MCF 10A (cell line): ENCODE measurements around the gene EEF2KMT. TPM values are rescaled to one million over a fixed set of nuclear protein-coding genes. Genes with fewer than 3 reads are reported as not detected.

ENCODE experiments used
- BruUV-seq: library from RNA; stranded (reverse); fragments of 400-500 nt; replicated peaks from 2 replicates; lab custom pipeline; 2021; lab: Mats Ljungman, UMichigan
- CTCF ChIA-PET: fragments of 300-600 bp; sonication (Branson Sonifier 250); formaldehyde crosslinking; extraction: SDS; loops from one replicate; lab custom pipeline; 2021; ENCODE audit warnings: antibody characterized with exemption, inconsistent platforms; lab: Yijun Ruan, JAX
- POLR2A ChIA-PET: fragments of 300-600, 350-650 bp; sonication (Branson Sonifier 250); formaldehyde crosslinking; extraction: SDS; loops from one replicate; lab custom pipeline; 2020; ENCODE audit warnings: antibody characterized with exemption, inconsistent platforms; lab: Yijun Ruan, JAX
- DNase-seq: peaks from one replicate; pipeline ENCODE4 v3.0.0-alpha.2; 2018; ENCODE audit not compliant: unreplicated experiment
- H3K27ac Mint-ChIP-seq: one replicate; pipeline ENCODE4 v1.8.0; 2022; ENCODE audit warnings: mild to moderate bottlenecking, low read depth, mixed read lengths; ENCODE audit not compliant: unreplicated experiment
- H3K27me3 Mint-ChIP-seq: one replicate; pipeline ENCODE4 v1.8.0; 2022; ENCODE audit warnings: mixed read lengths; ENCODE audit not compliant: insufficient read depth, unreplicated experiment
- H3K36me3 Mint-ChIP-seq: one replicate; pipeline ENCODE4 v1.8.0; 2022; ENCODE audit warnings: mild to moderate bottlenecking, moderate library complexity, mixed read lengths; ENCODE audit not compliant: insufficient read depth, unreplicated experiment
- H3K4me1 Mint-ChIP-seq: one replicate; pipeline ENCODE4 v1.8.0; 2022; ENCODE audit warnings: mixed read lengths; ENCODE audit not compliant: insufficient read depth, unreplicated experiment
- H3K4me3 Mint-ChIP-seq: one replicate; pipeline ENCODE4 v1.8.0; 2022; ENCODE audit warnings: mild to moderate bottlenecking, moderate library complexity, mixed read lengths; ENCODE audit not compliant: unreplicated experiment
- H3K9me3 Mint-ChIP-seq: one replicate; pipeline ENCODE4 v1.8.0; 2022; ENCODE audit warnings: mixed read lengths; ENCODE audit not compliant: unreplicated experiment
- intact Hi-C: fragments of 100-400 bp; cut with micrococcal nuclease; formaldehyde crosslinking; loops from 2 replicates; pipeline ENCODE4 v1.14.1; 2022
- total RNA-seq: library from RNA; stranded (reverse); gene quantifications from 2 replicates; pipeline ENCODE4 v1.2.3, GENCODE V29; 2022
- TF ChIP-seq, protein P1 (sequence below): fragments of 200-600 bp; IDR thresholded peaks from one replicate; pipeline ENCODE4 v1.8.0; 2022; ENCODE audit warnings: antibody characterized with exemption, mild to moderate bottlenecking; ENCODE audit not compliant: unreplicated experiment

EEF2KMT gene
- total RNA-seq, 1 experiment from 2014 or later, result 25.8 TPM

DNA sequence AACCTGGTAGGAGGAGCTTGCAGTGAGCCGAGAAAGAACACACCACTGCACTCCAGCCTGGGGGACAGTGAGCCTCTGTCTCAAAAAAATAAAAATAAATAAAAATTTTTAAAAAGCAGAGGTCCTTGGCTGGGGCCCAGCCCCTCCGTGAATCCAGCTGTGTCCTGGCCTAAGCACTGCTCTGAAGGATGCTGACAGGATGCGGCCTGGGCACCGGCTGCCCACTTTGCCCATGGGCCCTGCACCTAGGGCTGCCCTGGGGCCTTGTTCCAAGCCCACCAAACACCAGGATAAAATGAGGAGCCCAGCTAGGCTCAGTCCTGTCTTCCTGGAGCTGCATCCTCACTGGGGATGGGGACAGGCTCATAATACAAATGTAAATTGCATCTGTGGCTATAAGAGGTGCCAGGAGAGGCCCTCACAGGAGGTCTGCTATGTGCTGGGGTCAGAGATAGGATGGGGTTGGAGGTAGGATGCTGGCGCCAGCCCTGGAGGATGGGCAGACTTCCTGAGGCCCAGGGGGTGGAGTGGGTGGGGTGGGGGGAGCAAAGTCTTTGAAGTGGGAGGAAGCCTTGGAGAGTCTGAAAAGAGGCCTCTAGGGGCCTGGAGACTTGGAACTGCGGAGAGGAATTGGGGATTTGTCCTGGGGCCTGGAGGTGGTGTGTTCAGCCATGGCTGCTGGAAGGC is 38.1 kb downstream of the EEF2KMT start:
- Mint-ChIP-seq H3K4me1 (no peaks in the 10 kb centered on the region), H3K9me3 (no peaks in the 10 kb centered on the region)

DNA sequence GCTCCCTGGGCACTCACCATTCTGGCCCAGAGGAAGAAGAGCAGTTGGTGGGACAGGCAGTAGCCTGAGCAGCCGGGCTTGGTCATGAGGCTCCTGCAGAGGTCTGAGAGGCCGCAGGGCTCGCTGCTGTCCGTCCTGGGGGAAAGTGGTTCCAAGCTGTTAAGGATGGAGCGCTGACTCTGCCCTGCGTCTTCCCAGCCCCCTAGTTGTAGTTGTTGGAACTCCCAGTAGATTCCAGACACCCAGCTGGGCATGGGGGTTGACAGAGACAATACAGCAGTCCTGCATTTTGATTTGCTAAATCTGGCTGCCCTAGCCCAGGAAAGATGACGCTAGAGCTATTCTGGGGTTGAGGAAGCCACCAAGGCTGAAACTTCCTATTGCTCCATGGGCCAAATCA is 39.1 kb downstream of the EEF2KMT start:
- H3K9me3 Mint-ChIP-seq, result no peaks in the 10 kb centered on the region

More for the DNA sequence above, 38.1 kb downstream of the EEF2KMT start:
- no peak for DNase-seq
- no peaks in the 10 kb centered on the region for H3K36me3 Mint-ChIP-seq
- TF ChIP-seq, protein P1, sequence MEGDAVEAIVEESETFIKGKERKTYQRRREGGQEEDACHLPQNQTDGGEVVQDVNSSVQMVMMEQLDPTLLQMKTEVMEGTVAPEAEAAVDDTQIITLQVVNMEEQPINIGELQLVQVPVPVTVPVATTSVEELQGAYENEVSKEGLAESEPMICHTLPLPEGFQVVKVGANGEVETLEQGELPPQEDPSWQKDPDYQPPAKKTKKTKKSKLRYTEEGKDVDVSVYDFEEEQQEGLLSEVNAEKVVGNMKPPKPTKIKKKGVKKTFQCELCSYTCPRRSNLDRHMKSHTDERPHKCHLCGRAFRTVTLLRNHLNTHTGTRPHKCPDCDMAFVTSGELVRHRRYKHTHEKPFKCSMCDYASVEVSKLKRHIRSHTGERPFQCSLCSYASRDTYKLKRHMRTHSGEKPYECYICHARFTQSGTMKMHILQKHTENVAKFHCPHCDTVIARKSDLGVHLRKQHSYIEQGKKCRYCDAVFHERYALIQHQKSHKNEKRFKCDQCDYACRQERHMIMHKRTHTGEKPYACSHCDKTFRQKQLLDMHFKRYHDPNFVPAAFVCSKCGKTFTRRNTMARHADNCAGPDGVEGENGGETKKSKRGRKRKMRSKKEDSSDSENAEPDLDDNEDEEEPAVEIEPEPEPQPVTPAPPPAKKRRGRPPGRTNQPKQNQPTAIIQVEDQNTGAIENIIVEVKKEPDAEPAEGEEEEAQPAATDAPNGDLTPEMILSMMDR, result no peak
- intact Hi-C loops, result no loop called here
- H3K27me3 Mint-ChIP-seq, result peaks cover 26% of the 10 kb centered on the region
- POLR2A ChIA-PET, result interaction anchor here (0.9 kb wide), 1 partner anchor 15 kb away, joined by 3 read pairs; no protein-coding TSS in a partner anchor
- CTCF ChIA-PET, result interaction anchor here (1.5 kb wide), 1 partner anchor 32 kb away, joined by 8 read pairs; no protein-coding TSS in a partner anchor
- H3K27ac Mint-ChIP-seq, result no peak overlapping the region
- BruUV-seq, result no TSS peak
- H3K4me3 Mint-ChIP-seq, result no peak overlapping the region

DNA sequence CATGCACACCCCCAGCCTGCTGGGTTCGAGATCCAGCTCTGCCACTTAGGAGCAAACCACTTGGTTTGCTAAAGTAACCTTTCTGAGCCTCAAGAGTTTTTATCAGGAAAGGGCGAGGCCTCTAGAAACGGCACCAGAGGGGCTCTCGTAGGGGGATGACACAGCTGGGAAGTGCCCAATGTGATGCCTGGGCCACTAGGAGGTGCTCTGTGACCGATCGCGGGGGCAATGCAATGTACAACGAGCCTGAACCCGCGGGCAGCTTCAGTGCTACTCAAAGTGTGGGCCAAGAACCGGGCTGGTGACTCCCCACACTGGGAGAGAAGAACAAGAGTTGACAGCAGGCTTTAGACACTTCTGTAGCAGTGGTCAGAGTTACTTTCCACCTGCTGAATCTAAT is 41.2 kb downstream of the EEF2KMT start:
- ChIA-PET POLR2A (no interaction called here), CTCF (no interaction called here)
- Mint-ChIP-seq H3K36me3 (no peaks in the 10 kb centered on the region), H3K9me3 (no peaks in the 10 kb centered on the region), H3K27me3 (peaks cover 13% of the 10 kb centered on the region), H3K4me1 (no peaks in the 10 kb centered on the region), H3K4me3 (no peak overlapping the region), H3K27ac (no peak overlapping the region)
- TF ChIP-seq, protein P1, result peak; percentile 17
- BruUV-seq, result no TSS peak
- peak; percentile 37 for DNase-seq
- intact Hi-C loops, result no loop called here

More for the DNA sequence above, 39.1 kb downstream of the EEF2KMT start:
- TF ChIP-seq, protein P1, result no peak
- H3K27me3 Mint-ChIP-seq, result peaks cover 26% of the 10 kb centered on the region
- ChIA-PET POLR2A (no interaction called here), CTCF (interaction anchor here (0.6 to 1.5 kb wide), 2 partner anchors 33 to 103 kb away, joined by 3 to 8 read pairs; no protein-coding TSS in a partner anchor)
- DNase-seq, result no peak
- H3K27ac Mint-ChIP-seq, result no peak overlapping the region
- intact Hi-C loops, result no loop called here
- H3K36me3 Mint-ChIP-seq, result no peaks in the 10 kb centered on the region
- no peak overlapping the region for H3K4me3 Mint-ChIP-seq
- H3K4me1 Mint-ChIP-seq, result no peaks in the 10 kb centered on the region
- BruUV-seq, result no TSS peak

DNA sequence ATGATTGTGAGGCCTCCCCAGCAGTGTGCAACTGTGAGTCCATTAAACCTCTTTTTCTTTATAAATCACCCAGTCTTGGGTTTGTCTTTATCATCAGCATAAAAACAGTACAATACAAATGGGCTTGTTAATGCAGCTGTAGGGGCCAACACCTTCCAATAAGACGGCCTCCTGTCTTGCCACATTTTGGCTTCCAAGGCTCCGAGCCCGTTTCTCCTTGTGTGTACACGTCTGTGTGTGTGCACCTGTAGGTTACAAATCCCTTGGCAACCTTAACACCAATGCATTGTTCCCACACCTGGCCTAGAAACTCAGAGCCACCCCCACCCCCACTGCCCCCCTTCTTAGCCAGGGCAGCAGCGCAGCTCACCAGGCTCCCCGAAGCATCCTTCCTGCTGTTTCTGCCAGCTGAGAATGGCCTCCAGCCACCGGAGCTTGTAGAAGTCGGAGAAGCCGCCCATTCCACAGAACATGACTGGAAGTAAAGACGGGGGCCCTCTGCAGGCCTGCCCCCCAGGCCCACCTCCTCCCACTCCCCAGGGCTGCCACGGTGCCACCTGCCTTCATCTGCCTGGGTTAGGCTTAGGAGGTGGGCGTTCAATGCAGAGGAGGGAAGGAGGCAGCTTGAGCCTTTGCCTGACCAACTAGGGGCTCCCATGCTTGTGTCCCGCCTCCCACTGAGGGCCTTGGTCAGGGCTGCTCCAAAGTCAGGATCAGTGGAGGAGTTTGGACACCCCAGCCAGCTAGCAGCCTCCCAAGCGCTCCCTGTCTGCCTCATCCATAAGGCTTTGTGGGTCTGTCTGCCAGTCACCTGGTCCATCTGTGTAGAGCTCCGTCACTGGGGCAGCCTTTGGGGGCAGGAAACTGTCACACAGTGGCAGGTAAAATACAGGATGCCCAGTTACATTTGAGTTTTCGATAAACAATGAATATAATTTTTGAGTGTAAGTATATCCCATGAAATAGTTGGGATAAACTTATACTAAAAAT is 42.4 kb downstream of the EEF2KMT start:
- Mint-ChIP-seq H3K9me3 (no peaks in the 10 kb centered on the region), H3K27ac (no peak overlapping the region), H3K27me3 (peaks cover 20% of the 10 kb centered on the region), H3K36me3 (no peaks in the 10 kb centered on the region), H3K4me3 (no peak overlapping the region), H3K4me1 (no peaks in the 10 kb centered on the region)
- DNase-seq, result no peak
- TF ChIP-seq, protein P1, result no peak
- POLR2A ChIA-PET, result interaction anchor here (0.6 kb wide), 1 partner anchor 149 kb away, joined by 3 read pairs; no protein-coding TSS in a partner anchor
- CTCF ChIA-PET, result no interaction called here
- intact Hi-C loops, result no loop called here
- no TSS peak for BruUV-seq
